Gastroesophageal sphincter (tissue), 3 donors: ENCODE measurements around the gene PHLDA1.

Experiments used
- CTCF ChIP-seq, 4 experiments: fragments of 200-600 bp in 2 of 4; fragments of 450-650 bp in 2 of 4; sonication (generic) in 1 of 4; IDR thresholded peaks; one replicate each; pipeline ENCODE4 v1.5.1; 2017 to 2019; ENCODE audit warnings: antibody characterized with exemption in 4 of 4, mild to moderate bottlenecking in 2 of 4, moderate library complexity in 2 of 4
- POLR2A ChIP-seq, 2 donors: fragments of 450-650 bp; IDR thresholded peaks; one replicate each; pipeline ENCODE4 v1.6.1; 2017; ENCODE audit warnings: antibody characterized with exemption in 2 of 2, mild to moderate bottlenecking in 2 of 2, moderate library complexity in 1 of 2

GRCh38 chr12:76024942-76025600 lies 6.5 kb downstream of the PHLDA1 start:
- no peak for TF ChIP-seq CTCF (IDR thresholded peaks at IDR 0.05)
- TF ChIP-seq POLR2A (IDR thresholded peaks at IDR 0.05) = no peak
